Activated CD4-positive, alpha-beta T cell treated with anti-CD3 and anti-CD28 coated beads, Interleukin-2, Interleukin-4, amounts not matched to agents 100 ng/mL and 50 ng/mL, durations not matched to agents 16 hours and 8 hours (primary cell): Measurements from ENCODE around the gene FAM163A.
"Not testable (repeated sequence)": the region's sequence is repeated elsewhere in the genome, so short reads cannot be mapped to it uniquely, and the experiment has no call there.

Source experiments
- DNase-seq: peaks from one replicate; pipeline ENCODE4 v3.0.0-alpha.2; 2020; ENCODE audit warnings: low spot score

Gene FAM163A

GRCh38 chr1:179855831-179856230, 112.7 kb downstream of the FAM163A start:
- not testable (repeated sequence) for DNase-seq

GRCh38 chr1:179856296-179856695, 113.2 kb downstream of the FAM163A start:
- DNase-seq = no peak

GRCh38 chr1:179857009-179857408, 113.9 kb downstream of the FAM163A start:
- peak; percentile 20 for DNase-seq

- DNase-seq = no peak
These were observed 117.6 kb downstream of the FAM163A start for GRCh38 chr1:179860652-179861051.

GRCh38 chr1:179865377-179865776, 122.3 kb downstream of the FAM163A start:
- no peak for DNase-seq
